PC-3 (cell line): Measurements from ENCODE around the gene PAQR4. TPM values are rescaled to one million over a fixed set of nuclear protein-coding genes. Genes with fewer than 3 reads are reported as not detected.

ENCODE experiments used
- ATAC-seq: fragments of 200-7000 bp; cut with Tn5 transposase; 2 replicates; pipeline ENCODE4 v1.9.1; 2020; ENCODE audit warnings: mild to moderate bottlenecking, moderate library complexity
- BruUV-seq: library from RNA; stranded (reverse); fragments of 400-500 nt; replicated peaks from 2 replicates; lab custom pipeline; 2021; lab: Mats Ljungman, UMichigan
- CTCF ChIA-PET: fragments of 300-600 bp; sonication (Branson Sonifier 250); formaldehyde crosslinking; loops from one replicate; lab custom pipeline; 2022; ENCODE audit warnings: antibody characterized with exemption; lab: Charles Lee
- POLR2A ChIA-PET: fragments of 300-600 bp; sonication (Branson Sonifier 250); formaldehyde crosslinking; loops from one replicate; lab custom pipeline; 2022; ENCODE audit warnings: antibody characterized with exemption; ENCODE audit not compliant: unreplicated experiment; lab: Charles Lee
- DNase-seq: peaks from one replicate; pipeline ENCODE4 v3.0.0-alpha.2; 2015
- H2AFZ ChIP-seq: fragments of 300-600 bp; sonication (generic); 2 replicates; pipeline ENCODE4 v1.6.0; 2016; ENCODE audit warnings: antibody characterized with exemption, low read length
- H3F3A ChIP-seq: fragments of 300-600 bp; sonication (generic); one replicate; pipeline ENCODE4 v1.6.0; 2017; ENCODE audit warnings: antibody characterized with exemption, low read length, control low read depth, mild to moderate bottlenecking; ENCODE audit not compliant: unreplicated experiment
- H3K27ac ChIP-seq: fragments of 300-600 bp; sonication (generic); 2 replicates; pipeline ENCODE4 v1.5.1; 2016; ENCODE audit warnings: mild to moderate bottlenecking, low read length
- H3K27me3 ChIP-seq: fragments of 300-600 bp; sonication (generic); 2 replicates; pipeline ENCODE4 v1.6.1; 2016; ENCODE audit warnings: low read length, mixed read lengths
- H3K36me3 ChIP-seq: fragments of 300-600 bp; sonication (generic); 2 replicates; pipeline ENCODE4 v1.6.1; 2016; ENCODE audit warnings: low read depth, mixed run types, low read length, mixed read lengths
- H3K4me1 ChIP-seq: fragments of 300-600 bp; sonication (generic); 2 replicates; pipeline ENCODE4 v1.5.1; 2016; ENCODE audit warnings: low read length; ENCODE audit not compliant: insufficient read depth
- H3K4me2 ChIP-seq: fragments of 300-600 bp; sonication (generic); 2 replicates; pipeline ENCODE4 v1.6.0; 2016; ENCODE audit warnings: low read length
- H3K4me3 ChIP-seq: fragments of 300-600 bp; sonication (generic); 2 replicates; pipeline ENCODE4 v1.5.1; 2016; ENCODE audit warnings: mild to moderate bottlenecking, low read length, mixed read lengths
- H3K79me2 ChIP-seq: fragments of 300-600 bp; sonication (generic); 2 replicates; pipeline ENCODE4 v1.6.1; 2017; ENCODE audit warnings: low read length, mixed read lengths
- H3K9ac ChIP-seq: fragments of 300-600 bp; sonication (generic); 2 replicates; pipeline ENCODE4 v1.6.0; 2016; ENCODE audit warnings: mild to moderate bottlenecking, low read length
- H3K9me2 ChIP-seq: fragments of 300-600 bp; sonication (generic); replicated peaks from 2 replicates; pipeline ENCODE4 v1.6.1; 2016; ENCODE audit warnings: mixed run types, low read length, mixed read lengths
- H3K9me3 ChIP-seq: fragments of 300-600 bp; sonication (generic); 2 replicates; pipeline ENCODE4 v1.6.1; 2016; ENCODE audit warnings: low read length, mixed read lengths
- H4K20me1 ChIP-seq: fragments of 300-600 bp; sonication (generic); 2 replicates; pipeline ENCODE4 v1.6.1; 2016; ENCODE audit warnings: low read length, mixed read lengths
- EZH2 ChIP-seq: fragments of 300-600 bp; sonication (generic); IDR thresholded peaks from one replicate; pipeline ENCODE4 v1.6.1; 2017; ENCODE audit warnings: antibody characterized with exemption, mild to moderate bottlenecking, low read length; ENCODE audit not compliant: unreplicated experiment
- EZH2phosphoT487 ChIP-seq: fragments of 300-600 bp; sonication (generic); IDR thresholded peaks from 2 replicates; pipeline ENCODE4 v1.6.1; 2018; ENCODE audit warnings: mild to moderate bottlenecking, antibody characterized with exemption, low read length, borderline replicate concordance
- intact Hi-C: fragments of 100-400 bp; cut with micrococcal nuclease; formaldehyde crosslinking; loops from 2 replicates; pipeline ENCODE4 v1.9.0; 2023
- total RNA-seq: library from RNA; depleted of rRNA; stranded (reverse); fragments of >200 nt; gene quantifications from 2 replicates; pipeline ENCODE4 v1.2.3, GENCODE V29; 2014
- TF ChIP-seq, protein P1 (sequence below): fragments of 300-600 bp; sonication (generic); conservative IDR thresholded peaks from 2 replicates; pipeline ENCODE4 v1.5.1; 2017; ENCODE audit warnings: antibody characterized with exemption, low read depth, mild to moderate bottlenecking, low read length

PAQR4 gene
- total RNA-seq, 1 experiment from 2014 or later: 37.9 TPM

DNA sequence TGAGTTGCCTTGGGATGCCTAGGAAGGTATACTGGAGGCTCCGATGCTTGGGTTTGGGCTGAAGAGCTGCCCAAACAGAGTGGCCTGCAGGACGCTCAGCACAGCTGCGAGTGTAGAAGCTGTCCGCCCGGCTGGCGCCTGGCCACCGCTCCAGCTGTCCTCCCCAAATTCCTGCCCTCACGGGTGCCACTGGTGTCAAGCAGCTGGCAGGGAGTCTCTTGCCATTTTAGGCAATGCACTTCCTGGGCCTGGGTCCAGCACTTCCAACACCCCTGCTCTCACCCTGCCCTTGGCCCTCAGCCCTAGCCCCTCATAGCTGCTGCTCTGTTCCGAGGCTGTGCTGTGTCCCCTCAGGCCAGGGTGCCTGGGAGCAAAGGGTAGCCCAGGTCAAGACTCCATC is 16.3 kb downstream of the PAQR4 start:
- Histone ChIP-seq H3K4me1 (peaks cover 7% of the 10 kb centered on the region), H3K4me3 (no peak overlapping the region), H3K27ac (no peak overlapping the region), H3K79me2 (no peaks in the 10 kb centered on the region), H3K27me3 (no peaks in the 10 kb centered on the region), H3K36me3 (no peaks in the 10 kb centered on the region), H3K4me2 (no peak overlapping the region), H2AFZ (no peak overlapping the region), H3K9me3 (no peaks in the 10 kb centered on the region), H3K9ac (no peak overlapping the region), H4K20me1 (no peaks in the 10 kb centered on the region), H3F3A (no peaks in the 10 kb centered on the region), H3K9me2 (no peaks in the 10 kb centered on the region)
- ChIA-PET CTCF (no interaction called here), POLR2A (no interaction called here)
- intact Hi-C loops: no loop called here
- ATAC-seq: no peak
- DNase-seq: no peak
- no TSS peak for BruUV-seq
- TF ChIP-seq, protein P1, sequence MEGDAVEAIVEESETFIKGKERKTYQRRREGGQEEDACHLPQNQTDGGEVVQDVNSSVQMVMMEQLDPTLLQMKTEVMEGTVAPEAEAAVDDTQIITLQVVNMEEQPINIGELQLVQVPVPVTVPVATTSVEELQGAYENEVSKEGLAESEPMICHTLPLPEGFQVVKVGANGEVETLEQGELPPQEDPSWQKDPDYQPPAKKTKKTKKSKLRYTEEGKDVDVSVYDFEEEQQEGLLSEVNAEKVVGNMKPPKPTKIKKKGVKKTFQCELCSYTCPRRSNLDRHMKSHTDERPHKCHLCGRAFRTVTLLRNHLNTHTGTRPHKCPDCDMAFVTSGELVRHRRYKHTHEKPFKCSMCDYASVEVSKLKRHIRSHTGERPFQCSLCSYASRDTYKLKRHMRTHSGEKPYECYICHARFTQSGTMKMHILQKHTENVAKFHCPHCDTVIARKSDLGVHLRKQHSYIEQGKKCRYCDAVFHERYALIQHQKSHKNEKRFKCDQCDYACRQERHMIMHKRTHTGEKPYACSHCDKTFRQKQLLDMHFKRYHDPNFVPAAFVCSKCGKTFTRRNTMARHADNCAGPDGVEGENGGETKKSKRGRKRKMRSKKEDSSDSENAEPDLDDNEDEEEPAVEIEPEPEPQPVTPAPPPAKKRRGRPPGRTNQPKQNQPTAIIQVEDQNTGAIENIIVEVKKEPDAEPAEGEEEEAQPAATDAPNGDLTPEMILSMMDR: no peak
- TF ChIP-seq EZH2 (no peak), EZH2phosphoT487 (no peak)

GRCh38 chr16:2985893-2986355 is 16.8 kb downstream of the PAQR4 start:
- DNase-seq (no peak), ATAC-seq (no peak)
- POLR2A ChIA-PET: no interaction called here
- no peak overlapping the region for H2AFZ ChIP-seq
- H3K27ac ChIP-seq: no peak overlapping the region
- no peaks in the 10 kb centered on the region for H3K27me3 ChIP-seq
- H3K9ac ChIP-seq: no peak overlapping the region
- CTCF ChIA-PET: no interaction called here
- no peak overlapping the region for H3K4me2 ChIP-seq
- H3K9me2 ChIP-seq: no peaks in the 10 kb centered on the region
- intact Hi-C loops: no loop called here
- TF ChIP-seq EZH2 (no peak), EZH2phosphoT487 (no peak)
- TF ChIP-seq, protein P1: no peak
- H3K79me2 ChIP-seq: no peaks in the 10 kb centered on the region
- no peak overlapping the region for H3K4me3 ChIP-seq
- H3F3A ChIP-seq: no peaks in the 10 kb centered on the region
- no TSS peak for BruUV-seq
- H3K36me3 ChIP-seq: no peaks in the 10 kb centered on the region
- peaks cover 2% of the 10 kb centered on the region for H3K4me1 ChIP-seq
- no peaks in the 10 kb centered on the region for H3K9me3 ChIP-seq
- H4K20me1 ChIP-seq: no peaks in the 10 kb centered on the region

GRCh38 chr16:2986623-2987188 is 17.6 kb downstream of the PAQR4 start:
- ATAC-seq: no peak
- ChIA-PET POLR2A (no interaction called here), CTCF (no interaction called here)
- H3K36me3 ChIP-seq: no peaks in the 10 kb centered on the region
- no peaks in the 10 kb centered on the region for H3K9me3 ChIP-seq
- H3K27me3 ChIP-seq: no peaks in the 10 kb centered on the region
- H4K20me1 ChIP-seq: no peaks in the 10 kb centered on the region
- H3K4me1 ChIP-seq: peaks cover 3% of the 10 kb centered on the region; the same call in 1 of the 2 replicates
- no peak for DNase-seq
- TF ChIP-seq EZH2phosphoT487 (no peak), EZH2 (no peak)
- TF ChIP-seq, protein P1: no peak
- no peak overlapping the region for H3K27ac ChIP-seq
- no peaks in the 10 kb centered on the region for H3F3A ChIP-seq
- no TSS peak for BruUV-seq
- no peak overlapping the region for H3K4me2 ChIP-seq
- H3K4me3 ChIP-seq: no peak overlapping the region
- no peaks in the 10 kb centered on the region for H3K79me2 ChIP-seq
- H2AFZ ChIP-seq: no peak overlapping the region
- no peaks in the 10 kb centered on the region for H3K9me2 ChIP-seq
- intact Hi-C loops: no loop called here
- H3K9ac ChIP-seq: no peak overlapping the region
